GM19043 (cell line): ENCODE results near the gene POU3F1.
A peak's percentile ranks its signal among the peaks of the same experiment; 100 is the strongest.

ENCODE experiments used
- ATAC-seq: cut with Tn5 transposase; IDR thresholded peaks from one replicate; pipeline ENCODE4 v1.9.1; 2021; ENCODE audit warnings: low read depth; ENCODE audit not compliant: unreplicated experiment

Gene POU3F1

DNA sequence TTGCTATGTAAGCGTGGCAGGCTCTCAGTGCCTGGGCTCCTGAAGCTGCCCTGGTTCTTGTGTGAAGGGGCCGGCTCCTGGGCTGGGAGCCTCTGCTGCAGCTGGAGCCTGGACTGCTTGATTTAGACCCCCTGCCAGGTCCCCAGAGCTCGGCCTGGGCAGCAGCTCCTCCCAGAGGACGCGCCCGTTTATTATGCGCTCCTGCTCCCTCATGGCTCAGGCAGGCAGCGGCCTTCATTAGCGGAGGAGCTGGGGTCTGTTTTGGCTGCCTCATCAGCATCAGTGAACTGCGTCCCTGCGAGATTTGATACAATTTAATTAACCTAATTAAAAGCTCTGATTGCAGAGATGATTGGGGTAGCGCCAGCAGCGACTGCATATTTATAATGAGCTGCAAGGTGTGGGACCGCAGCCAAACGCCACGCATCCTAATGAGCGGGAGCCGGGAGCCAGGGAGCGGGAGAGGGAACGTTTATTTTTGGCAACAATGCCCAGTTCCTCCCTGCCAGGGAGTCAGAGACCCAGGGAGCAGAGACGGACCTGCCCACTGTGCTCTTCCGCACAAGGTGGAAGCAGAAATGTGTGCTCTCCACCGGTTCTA lies 17.4 kb downstream of the POU3F1 start:
- ATAC-seq = no peak

DNA sequence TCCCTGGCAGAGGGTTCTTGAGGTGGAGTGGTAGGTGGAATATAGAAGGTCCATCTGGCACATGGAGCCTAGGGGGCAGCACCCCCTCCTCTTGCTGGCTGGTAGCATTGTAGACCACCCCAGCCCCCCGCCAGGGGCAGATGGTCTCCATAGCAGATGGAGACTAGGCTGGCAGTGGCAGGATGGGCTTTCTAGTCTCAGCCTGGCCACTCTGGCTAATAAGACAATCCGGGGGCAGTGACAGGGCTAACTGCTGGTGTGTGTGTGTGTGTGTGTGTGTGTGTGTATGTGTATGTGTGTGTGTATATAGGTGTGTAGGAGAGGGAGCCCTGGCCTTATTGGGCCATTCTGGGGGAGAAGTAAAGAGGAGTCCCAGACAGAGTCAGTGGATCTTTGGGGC lies 17.9 kb downstream of the POU3F1 start:
- no peak for ATAC-seq

DNA sequence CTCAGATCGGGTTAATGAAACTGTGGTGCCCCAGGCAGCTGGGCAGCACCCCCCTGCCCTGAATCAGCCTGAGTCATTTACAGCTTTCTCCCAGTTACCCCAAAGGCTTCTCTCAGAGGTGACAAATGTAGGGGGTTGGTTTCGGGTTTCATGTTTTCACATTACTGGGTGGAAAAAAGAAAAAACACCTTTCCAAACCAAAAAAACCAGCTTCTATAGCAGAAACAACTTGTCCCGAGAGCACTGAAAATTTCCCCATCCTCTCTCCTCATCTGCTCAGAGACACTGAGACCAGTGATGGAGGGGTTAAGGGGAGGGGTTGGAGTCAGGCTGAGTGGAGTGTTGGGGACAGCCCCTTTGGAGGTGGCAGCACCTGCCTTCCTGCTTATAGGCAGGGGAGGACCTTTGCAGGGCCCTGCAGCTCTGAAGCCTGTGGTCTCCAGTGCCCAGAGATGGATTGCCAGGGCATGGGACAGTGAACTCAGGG lies 18.4 kb downstream of the POU3F1 start:
- peak; percentile 69 for ATAC-seq

DNA sequence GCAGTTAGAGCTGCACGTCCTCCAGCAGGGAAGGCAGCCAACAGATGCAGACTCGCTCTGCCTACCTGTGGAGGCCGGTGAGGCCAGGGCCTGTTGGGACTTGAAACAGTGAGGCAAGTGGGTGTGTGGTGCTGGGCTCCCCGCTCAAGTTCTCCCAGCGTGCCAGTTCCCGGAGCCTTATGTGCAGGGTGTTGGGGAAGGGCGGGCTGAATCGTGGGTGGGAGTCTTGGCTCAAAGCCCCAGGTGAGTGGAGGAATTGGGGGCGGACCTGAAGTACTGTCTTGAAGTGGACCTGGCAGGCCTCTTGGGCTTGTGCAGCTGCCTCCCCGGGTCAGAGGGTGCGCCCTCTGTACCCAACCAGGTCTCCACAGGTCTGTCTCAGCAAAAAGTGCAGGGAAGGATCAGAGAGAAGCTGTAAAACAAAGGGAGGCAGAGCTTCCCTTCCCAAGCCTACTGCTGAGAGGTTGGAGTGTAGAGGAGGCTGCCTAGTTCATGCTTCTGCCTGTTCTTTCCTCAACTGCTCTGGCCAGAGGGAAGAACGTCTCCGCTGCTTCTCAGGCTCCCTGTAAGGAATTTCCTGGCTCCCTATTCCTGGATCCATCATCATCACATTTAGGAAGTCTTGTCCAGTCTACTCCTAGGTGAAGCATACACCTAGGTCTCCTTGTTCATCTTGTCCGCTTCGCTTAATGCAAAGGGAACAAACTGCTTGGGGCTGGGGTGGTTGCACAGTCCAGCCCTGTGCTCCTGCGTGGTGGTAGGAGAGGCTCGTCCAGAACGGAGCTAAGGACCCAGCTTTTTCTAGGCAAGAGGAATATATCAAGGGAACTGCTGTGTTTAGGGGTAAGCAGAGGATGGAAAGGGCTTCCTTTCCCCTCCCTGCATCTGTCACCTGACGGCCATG lies 19.1 kb downstream of the POU3F1 start:
- ATAC-seq = no peak

DNA sequence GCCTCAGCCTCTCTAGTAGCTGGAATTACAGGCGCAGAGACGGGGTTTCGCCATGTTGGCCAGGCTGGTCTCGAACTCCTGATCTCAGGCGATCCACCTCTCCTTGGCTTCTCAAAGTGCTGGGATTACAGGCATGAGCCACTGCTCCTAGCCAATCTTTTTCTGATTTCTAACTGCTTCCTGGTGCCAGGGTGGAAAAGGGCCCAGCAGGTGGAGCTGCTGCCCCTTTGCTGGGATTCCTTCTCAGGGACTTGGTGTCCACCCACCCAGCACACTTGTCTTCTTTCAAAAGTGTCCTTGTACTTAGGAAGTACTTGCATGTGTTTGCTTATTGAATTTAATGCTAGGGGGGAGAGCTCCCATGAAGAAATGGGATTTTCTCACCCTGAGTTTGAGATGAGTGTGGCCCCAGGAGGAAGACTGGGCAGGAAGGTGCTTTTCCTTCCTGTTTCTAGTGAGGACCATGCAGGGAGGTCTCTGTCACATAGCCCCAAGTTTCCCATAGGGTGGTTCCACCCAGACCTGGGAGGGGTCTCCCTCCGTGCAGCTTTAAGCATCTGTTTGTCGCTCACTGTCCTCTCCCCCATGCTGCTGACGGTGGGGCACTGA lies 19.9 kb downstream of the POU3F1 start:
- ATAC-seq = no peak

DNA sequence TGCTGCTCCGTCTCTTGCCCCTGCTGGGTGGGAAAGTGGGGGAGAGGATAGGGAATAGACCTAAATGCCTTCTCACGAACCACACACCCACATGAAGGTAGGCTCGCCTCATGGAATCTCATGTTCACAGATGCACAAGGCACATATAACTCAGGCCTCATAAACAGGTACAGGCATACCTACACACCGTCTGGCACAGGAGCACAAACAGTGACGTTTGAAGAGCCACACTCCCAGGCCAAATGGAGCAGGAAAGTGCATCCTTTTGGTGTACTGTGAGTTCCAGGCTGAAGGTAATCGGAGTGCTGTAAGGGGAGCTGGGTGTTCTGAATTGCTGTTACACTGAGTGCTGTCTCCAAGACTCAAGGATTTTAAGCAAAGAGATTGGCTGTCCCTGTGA lies 20.9 kb downstream of the POU3F1 start:
- ATAC-seq = no peak

DNA sequence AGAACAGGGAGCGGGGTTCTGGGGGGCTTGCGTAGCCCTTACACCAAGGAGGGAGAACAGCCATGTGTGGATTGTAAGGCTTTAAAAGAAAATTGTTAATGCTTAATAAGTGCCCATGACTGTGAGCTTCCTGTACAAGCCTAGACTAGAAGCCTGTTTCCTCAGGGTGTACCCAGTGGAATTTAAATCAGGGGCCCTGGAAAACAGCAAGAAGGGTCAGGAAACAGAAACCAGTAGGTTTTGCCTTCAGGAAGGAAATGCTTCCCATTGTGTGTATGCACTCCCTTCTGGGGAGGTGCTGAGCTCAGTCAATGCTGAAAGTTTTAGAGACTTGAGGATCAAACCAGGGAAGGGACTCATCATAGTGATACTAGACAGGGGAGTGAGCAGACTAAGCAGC lies 21.4 kb downstream of the POU3F1 start:
- no peak for ATAC-seq

DNA sequence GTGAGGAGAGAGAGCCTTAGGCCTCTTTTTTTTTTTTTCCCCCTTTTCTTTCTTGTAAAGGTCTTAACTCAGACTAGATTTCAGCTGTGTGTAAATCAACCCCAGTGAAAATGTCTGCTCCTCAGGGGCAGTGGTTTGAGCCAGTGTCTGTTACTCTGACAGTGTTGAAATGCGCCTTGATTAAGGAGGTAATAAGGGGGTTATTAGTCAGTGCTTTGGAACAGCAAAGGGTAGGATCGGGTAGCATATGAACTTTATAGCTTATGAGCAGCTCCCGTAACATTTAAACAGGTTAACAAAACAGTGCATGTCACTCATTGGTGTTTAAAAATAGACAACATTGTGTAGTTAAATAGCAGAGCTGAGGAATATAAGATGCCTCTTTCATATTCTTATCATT lies 23.8 kb downstream of the POU3F1 start:
- no peak for ATAC-seq

DNA sequence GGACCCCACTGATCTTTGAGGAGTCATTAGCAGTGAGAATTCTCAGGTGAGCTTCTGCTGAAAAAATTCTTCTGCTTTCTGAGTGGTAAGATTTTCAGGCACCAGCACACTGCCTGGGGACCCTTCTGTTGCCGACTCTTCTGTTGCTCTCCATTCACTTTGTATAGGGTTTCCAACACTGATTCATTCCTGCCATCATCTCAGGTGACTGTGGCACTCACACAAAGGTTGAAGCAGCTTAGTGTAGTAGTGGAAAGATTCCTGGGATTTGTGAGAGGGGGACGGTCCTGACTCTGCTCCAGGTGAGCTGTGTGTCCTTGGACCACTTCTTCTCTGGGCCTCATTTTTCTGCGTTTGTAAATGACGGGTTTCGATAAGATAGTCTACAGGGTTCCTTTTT lies 24.6 kb downstream of the POU3F1 start:
- ATAC-seq = no peak

DNA sequence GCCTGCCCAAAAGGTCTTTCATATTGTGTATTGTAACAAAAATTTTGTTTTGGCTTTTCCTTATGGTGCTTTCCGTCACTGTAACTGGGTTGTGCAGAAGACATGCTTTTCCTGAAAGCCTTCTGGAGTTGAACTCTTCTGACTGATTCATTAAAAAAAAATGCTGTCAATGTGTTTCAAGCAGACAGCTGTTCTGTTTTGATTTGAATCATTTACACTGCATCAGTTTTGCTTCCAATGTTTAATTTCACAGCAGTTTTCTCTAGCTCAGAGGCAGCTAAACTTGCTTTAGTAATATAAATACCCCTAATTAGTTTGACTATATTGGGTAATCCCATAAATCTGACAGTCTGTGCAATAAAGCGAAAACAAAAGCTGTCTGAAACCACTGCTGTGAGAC lies 26.2 kb downstream of the POU3F1 start:
- no peak for ATAC-seq

DNA sequence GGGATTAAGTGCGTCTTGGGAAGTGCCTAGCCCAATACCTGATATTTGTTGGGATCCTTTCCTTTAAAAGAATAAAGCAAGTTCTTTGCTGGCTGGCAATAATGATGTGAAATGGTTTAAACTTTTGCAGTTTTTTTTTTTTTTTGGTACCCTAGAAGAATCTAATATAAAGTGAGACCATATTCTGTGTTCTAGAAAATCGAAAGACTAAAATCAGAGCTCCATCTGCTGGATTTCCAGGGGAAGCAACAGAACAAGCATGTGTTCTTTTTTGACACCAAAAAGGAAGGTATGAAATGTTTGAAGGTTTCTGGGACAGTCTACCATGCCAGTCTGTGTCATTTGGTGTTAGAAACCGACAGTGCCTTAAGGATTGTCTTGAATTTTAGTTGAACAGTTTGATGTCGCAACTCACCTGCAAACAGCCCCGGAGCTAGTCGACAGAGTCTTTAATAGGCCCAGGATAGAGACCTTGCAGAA lies 27.7 kb downstream of the POU3F1 start:
- ATAC-seq = no peak

DNA sequence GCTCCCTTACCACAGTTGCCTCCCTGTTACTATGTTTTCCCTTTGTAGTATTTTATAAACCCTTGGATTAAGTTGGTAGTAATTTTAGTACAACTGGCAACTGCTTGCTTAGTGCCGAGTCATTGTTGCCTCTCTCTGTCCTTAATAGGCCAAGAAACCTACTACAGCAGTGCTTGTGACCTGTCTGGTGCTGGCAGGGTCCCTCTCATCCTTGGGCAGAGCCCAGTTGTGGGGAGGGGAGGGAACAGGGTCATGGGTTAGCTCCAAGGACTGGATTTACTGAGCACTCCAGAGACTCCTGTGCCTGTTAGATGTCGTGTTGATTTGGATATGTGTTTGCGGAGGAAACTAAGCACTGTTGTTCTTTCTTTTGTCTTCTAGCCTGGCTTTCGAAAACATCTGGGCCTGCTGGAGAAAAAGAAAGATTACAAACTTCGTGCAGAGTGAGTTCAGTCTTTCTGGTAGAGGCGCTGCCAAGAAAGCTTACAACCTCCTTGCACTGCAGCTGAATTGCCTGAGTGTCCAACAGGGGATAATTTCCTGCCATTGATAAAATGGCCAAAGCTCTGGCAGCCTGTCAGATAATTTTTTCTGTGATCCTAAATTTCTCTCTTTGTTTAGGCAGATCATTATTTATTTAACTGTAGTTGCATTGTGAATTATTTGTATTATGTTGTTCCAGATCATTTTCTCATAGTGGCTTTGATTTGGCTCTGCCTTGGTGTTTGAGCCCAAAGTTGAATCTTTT lies 30.4 kb downstream of the POU3F1 start:
- ATAC-seq = no peak

DNA sequence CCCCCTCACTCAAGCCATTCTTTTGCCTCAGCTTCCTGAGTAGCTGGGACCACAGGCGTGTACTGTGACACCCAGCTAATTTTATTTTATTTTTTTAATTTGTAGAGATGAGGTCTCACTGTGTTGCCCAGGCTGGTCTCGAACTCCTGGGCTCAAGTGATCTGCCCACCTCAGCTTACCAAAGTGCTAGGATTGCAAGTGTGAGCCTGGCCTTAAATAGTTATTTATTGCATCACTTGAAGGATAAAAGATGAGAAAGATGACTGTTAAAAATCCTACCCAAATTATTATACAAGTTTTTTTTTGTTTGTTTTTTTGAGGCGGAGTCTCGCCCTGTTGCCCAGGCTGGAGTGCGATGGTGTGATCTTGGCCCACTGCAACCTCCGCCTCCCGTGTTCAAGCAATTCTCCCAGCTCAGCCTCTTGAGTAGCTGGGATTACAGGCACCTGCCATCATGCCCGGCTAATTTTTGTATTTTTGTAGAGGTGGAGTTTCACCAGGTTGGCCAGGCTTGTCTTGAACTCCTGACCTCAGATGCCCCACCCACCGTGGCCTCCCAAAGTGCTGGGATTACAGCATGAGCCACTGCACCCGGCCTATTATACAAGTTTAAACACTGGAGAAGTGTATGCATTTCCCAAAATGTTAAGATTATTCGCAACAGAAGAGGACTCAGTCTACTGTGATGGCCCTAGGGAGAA lies 31.7 kb downstream of the POU3F1 start:
- ATAC-seq = no peak

DNA sequence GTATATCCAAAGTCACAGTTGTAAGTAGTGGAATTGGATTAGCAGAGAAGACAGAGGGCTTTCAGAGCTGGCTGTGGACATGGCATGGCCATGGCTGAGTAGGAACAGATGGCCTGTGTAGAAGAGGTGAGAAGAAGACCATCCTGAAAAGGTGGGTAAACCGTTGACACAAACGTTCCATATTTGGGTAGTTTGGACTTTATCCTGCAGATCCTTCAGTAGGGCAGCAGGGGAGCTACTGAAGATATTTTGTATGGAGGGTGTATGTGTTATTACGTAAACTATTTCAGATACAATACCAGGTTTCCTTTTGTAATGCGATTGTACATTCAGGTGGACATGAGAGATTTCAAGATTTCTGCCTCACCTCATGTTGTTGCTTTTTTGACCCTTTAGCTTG lies 32.4 kb downstream of the POU3F1 start:
- ATAC-seq = no peak

DNA sequence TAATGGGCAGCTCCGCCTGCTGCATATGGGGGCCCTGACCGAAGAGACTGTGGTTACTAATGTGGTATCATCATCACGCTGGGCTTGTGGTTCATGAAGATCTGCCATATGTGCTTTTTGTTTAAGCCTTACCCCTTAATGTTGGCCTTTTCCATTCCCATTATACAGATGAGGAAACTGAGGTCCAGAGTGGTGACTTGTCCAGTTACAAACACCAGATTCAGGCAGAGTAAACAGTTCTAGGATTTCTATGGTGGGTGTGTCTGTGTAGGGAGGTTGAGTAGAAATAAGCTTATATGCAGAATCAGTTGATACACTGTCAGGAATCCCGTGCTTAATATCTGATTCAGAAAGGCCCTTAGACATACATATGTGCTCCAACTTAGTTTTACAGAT lies 33.4 kb downstream of the POU3F1 start:
- ATAC-seq = no peak

DNA sequence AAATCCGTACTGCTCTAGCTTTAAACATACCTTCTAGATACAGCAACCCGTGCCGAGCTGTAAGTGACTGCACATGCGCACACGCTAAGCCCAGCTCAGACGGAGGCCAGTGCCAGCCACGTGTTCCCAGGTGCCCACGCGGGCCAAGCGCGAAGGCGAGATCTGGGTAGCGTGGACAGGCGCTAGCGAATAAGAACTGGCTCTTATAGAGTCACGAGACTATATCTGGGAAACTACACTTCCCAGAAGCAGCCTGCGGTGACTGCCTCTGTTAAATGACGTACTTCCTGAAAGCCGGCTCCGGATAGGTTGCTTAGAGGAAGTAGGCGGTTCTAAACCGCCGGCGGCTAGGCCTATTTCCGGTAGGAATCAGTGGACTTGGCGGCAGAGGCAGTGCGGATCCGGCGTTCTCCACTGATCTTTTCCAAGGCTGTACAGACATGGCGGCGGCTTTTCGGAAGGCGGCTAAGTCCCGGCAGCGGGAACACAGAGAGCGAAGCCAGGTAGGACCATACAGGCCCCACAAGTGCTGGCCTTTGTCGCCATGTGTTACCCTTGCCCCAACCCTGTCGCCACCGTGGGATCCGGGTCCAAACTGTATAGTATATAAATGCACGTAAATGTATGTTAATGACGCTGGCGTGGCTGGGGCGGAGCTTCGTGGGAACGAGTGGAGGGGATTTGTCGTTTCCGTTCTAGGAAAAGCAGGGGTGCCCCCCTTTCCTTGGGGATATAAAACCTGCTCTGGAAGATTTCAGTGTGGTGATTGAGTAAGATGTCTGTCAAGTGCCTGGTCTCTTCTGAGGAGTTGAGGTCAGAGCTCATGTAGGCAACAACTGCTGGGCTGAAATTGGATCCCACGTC lies 34.0 kb downstream of the POU3F1 start, which contains the start of gene UTP11:
TSS of gene UTP11 (plus strand) at position 372 of the 864 bp plus-strand sequence. CDS start at position 441, 69 bp downstream.
- peak; percentile 95 for ATAC-seq

DNA sequence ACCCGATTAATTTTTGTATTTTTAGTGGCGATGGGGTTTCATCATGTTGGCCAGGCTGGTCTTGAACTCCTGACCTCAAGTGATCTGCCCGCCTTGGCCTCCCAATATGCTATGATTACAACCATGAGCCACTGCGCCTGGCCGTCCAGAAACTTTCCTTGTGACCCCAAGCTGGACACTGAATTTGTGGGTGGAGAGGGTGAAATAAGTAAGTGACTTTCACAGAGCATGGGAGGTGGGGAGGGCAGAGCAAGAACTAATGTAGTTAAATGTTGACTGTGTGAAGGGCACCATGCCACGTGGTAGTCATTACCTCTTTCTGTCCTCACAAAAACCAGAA lies 36.8 kb downstream of the POU3F1 start:
- no peak for ATAC-seq

DNA sequence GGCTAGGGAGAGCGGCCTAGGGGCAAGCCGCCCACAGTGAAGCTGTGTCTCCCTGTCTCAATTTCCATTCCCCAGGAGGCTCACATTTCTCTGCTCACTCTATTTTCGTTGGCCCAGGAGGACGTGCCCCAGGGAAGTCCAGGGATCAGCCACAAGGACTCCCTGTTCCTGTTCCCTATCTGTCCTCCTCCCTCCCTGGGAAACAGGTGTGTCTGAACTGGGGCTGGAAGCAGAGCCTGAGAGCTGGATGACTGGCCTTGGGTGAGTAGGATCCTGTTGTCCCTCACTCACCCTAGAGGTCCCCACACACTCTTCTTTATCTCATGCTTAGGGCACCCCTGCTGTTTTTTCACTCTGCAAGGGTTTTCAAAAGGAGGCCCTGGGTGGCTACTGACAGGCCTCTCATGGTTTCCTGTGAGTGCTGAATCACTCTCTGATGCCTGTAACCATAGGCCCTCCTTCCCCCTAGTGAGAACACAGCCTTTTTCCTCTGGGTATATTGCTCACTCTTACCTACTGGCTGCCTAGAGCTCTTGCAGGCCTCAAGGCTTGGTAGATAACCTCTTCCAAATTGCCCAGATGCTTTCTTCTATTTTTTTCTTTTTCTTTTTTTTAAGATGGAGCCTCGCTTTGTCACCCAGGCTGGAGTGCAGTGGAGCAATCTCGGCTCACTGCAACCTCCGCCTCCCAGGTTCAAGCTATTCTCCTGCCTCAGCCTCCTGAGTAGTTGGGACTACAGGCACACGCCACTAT lies 37.3 kb downstream of the POU3F1 start:
- ATAC-seq = no peak
